PC-9 (cell line): Measurements from ENCODE around the gene RGMB.

Experiments
- EZH2 ChIP-seq: fragments of 200-600 bp; sonication (generic); IDR thresholded peaks from 2 replicates; pipeline ENCODE4 v1.8.0; 2017; ENCODE audit warnings: antibody characterized with exemption, low read depth
- TF ChIP-seq, protein P1 (sequence below): fragments of 200-600 bp; sonication (generic); conservative IDR thresholded peaks from 2 replicates; pipeline ENCODE4 v1.6.1; 2017; ENCODE audit warnings: mixed run types, antibody characterized with exemption, mild to moderate bottlenecking, moderate library complexity

DNA sequence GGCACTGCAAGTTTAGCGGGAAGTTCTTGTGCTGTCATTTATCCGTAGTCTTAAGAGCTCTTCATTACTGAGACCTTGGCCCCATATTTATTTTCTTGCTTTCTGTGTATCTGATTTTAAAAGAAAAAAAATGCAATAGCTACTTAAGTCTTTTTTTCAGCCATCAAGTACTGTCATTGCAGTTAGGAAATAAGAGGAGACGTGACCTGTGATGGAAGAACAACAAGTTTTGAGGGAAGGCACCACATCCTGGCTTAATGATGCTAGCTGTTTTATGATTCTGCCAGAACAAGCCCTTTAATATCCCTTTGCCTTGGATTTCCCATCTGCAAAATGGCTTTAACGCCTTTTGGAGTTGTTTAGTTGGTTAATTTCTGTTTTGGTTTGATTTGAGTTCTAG lies 3.8 kb downstream of the RGMB start:
- TF ChIP-seq, protein P1, sequence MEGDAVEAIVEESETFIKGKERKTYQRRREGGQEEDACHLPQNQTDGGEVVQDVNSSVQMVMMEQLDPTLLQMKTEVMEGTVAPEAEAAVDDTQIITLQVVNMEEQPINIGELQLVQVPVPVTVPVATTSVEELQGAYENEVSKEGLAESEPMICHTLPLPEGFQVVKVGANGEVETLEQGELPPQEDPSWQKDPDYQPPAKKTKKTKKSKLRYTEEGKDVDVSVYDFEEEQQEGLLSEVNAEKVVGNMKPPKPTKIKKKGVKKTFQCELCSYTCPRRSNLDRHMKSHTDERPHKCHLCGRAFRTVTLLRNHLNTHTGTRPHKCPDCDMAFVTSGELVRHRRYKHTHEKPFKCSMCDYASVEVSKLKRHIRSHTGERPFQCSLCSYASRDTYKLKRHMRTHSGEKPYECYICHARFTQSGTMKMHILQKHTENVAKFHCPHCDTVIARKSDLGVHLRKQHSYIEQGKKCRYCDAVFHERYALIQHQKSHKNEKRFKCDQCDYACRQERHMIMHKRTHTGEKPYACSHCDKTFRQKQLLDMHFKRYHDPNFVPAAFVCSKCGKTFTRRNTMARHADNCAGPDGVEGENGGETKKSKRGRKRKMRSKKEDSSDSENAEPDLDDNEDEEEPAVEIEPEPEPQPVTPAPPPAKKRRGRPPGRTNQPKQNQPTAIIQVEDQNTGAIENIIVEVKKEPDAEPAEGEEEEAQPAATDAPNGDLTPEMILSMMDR = no peak
- TF ChIP-seq EZH2 = no peak
